GM10248 (cell line): ENCODE results near the gene ZNF384.

ENCODE experiments used
- CTCF ChIA-PET: fragments of 300-600 bp; sonication (Branson Sonifier 250); formaldehyde crosslinking; extraction: SDS; loops from one replicate; lab custom pipeline; 2021; ENCODE audit warnings: antibody characterized with exemption; lab: Yijun Ruan, JAX
- POLR2A ChIA-PET: fragments of 350-650 bp; sonication (Branson Sonifier 250); formaldehyde crosslinking; extraction: SDS; loops from one replicate; lab custom pipeline; 2020; ENCODE audit warnings: antibody characterized with exemption; lab: Yijun Ruan, JAX
- DNase-seq: peaks from one replicate; pipeline ENCODE4 v3.0.0; 2012; ENCODE audit errors: extremely low spot score
- TF ChIP-seq, protein P1 (sequence below): IDR thresholded peaks from 2 replicates; pipeline ENCODE4 v1.5.1; 2012; ENCODE audit warnings: mild to moderate bottlenecking, low read depth; ENCODE audit errors: extremely low read depth, missing control alignments, control extremely low read depth

The ZNF384 gene

DNA sequence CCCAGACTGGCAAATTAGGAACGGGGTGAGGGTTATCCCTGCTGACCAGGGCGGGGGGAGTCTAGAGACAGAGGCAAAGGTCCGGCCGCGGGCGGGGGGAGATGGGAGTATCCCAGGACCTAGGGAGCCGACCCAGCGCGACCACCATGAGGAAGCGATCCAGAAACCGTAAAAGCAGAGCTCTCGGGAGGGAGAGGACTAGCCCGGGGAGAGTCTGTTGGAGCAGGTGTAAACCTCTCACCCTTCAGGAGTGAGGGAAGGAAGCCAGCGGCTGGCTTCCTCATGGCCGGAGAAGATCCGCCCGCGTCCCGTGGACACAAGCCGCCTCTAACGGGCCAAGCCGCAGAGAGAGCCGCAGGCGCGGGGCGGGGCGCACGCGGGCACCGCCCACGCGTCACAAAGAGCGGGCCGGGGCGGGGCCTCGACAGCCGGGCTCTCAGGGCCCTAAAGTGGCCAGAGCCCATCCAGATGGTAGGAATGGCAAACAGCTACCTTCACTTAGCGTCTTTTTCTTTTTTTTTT lies 42.0 kb downstream of the ZNF384 start, which contains the start of gene ACRBP:
TSS of gene ACRBP (minus strand) at position 350 of the 522 bp plus-strand sequence. CDS start at position 284, 66 bp downstream.
- DNase-seq = peak; percentile 78
- CTCF ChIA-PET = interaction anchor here (1.2 to 3.7 kb wide), 3 partner anchors 10 to 32 kb away, joined by 3 to 19 read pairs (median 10); no protein-coding TSS in a partner anchor
- TF ChIP-seq, protein P1, sequence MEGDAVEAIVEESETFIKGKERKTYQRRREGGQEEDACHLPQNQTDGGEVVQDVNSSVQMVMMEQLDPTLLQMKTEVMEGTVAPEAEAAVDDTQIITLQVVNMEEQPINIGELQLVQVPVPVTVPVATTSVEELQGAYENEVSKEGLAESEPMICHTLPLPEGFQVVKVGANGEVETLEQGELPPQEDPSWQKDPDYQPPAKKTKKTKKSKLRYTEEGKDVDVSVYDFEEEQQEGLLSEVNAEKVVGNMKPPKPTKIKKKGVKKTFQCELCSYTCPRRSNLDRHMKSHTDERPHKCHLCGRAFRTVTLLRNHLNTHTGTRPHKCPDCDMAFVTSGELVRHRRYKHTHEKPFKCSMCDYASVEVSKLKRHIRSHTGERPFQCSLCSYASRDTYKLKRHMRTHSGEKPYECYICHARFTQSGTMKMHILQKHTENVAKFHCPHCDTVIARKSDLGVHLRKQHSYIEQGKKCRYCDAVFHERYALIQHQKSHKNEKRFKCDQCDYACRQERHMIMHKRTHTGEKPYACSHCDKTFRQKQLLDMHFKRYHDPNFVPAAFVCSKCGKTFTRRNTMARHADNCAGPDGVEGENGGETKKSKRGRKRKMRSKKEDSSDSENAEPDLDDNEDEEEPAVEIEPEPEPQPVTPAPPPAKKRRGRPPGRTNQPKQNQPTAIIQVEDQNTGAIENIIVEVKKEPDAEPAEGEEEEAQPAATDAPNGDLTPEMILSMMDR = no peak
- POLR2A ChIA-PET = no interaction called here

DNA sequence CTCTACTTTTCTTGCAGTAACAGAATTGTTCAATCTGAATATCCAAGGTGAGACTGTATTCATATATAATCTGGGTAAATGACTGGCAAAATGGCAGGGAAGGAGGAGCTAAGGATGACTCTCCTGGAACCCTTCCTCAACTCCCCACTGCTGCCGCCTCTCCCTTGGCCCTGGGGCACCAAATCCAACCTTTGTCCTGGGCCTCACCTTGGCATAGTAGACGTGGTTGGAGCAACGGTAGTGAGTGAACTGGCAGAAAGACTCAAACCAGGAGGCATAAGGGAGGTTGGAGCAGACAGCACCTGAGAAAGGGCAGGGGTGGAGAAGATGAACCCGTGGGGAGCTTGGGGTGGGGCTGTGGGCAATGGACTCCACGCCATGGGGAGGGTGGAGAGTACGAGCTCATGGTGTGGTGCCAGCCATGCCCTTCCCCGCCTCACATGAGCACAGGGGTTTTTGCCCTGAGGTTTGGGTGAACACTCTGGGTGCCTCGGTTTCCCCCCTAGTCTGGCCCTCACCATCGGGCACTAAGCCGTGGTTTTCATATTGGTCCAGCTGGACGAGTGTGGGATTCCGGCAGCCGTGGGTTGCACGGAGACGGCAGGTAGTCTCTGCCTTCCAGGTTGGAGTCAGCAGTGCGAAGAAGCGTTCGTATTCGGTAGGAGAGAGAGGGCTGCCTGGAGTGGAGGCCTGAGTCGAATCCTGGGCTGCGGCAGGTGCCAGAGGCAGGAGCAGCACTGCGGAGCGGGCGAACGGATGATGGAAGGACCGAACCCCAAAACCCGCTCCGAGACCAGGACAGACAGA lies 42.7 kb downstream of the ZNF384 start:
- no peak for DNase-seq
- POLR2A ChIA-PET = no interaction called here
- TF ChIP-seq, protein P1 = no peak
- CTCF ChIA-PET = interaction anchor here (1.2 to 3.7 kb wide), 3 partner anchors 11 to 32 kb away, joined by 3 to 19 read pairs (median 10); no protein-coding TSS in a partner anchor

DNA sequence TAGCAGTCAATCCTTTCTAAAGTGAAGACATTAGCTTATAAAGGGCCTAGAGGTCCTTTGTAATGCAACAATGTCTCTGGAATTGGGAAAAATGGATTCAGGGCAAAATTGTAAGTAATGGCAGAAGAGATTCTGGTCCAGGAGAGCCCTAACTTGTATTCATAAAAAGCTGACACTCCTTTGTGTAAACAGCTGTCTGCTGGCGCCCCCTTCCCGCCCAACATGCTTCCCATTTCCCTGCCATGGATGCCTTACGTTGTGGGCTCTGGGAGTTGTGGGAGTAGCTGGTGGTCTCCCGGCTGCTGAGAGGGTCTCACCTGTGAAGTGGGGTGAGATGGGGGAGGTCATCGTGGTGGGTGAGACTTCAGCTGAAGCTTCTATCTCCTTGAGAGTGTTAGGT lies 44.3 kb downstream of the ZNF384 start:
- CTCF ChIA-PET = interaction anchor here (0.9 to 3.7 kb wide), 21 partner anchors 8 to 207 kb away, joined by 3 to 19 read pairs (median 4); partner anchors contain the start of genes CDCA3, LPAR5, MLF2 and PTMS
- no peak for DNase-seq
- TF ChIP-seq, protein P1 = no peak
- POLR2A ChIA-PET = interaction anchor here (1.7 kb wide), 1 partner anchor 10 kb away, joined by 6 read pairs; the partner anchor contains the start of gene LPAR5

DNA sequence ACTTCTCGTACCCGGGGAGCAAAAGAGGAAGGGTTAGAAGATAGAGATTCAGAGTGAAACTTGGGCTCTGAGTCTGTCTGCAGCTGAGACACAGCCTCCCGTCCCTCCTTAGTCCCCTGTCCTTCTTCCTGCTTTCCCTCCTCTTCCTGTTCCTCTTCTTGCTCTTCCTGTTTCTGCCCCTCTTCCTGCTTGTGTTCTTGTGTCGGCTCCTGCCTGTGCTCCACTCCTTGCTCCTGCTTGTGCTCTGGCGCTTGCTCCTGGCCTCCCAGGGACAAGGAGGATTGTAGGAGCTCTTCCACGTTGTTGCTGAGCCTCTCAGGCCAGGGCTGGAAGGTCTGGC lies 44.9 kb downstream of the ZNF384 start:
- CTCF ChIA-PET = interaction anchor here (0.7 to 3.7 kb wide), 22 partner anchors 9 to 122 kb away, joined by 3 to 19 read pairs (median 4); partner anchors contain the start of genes LPAR5, MLF2 and PTMS
- POLR2A ChIA-PET = interaction anchor here (1.1 to 1.7 kb wide), 2 partner anchors 9 to 45 kb away, joined by 6 to 7 read pairs; partner anchors contain the start of genes LPAR5 and ZNF384
- DNase-seq = peak; percentile 61
- TF ChIP-seq, protein P1 = no peak

DNA sequence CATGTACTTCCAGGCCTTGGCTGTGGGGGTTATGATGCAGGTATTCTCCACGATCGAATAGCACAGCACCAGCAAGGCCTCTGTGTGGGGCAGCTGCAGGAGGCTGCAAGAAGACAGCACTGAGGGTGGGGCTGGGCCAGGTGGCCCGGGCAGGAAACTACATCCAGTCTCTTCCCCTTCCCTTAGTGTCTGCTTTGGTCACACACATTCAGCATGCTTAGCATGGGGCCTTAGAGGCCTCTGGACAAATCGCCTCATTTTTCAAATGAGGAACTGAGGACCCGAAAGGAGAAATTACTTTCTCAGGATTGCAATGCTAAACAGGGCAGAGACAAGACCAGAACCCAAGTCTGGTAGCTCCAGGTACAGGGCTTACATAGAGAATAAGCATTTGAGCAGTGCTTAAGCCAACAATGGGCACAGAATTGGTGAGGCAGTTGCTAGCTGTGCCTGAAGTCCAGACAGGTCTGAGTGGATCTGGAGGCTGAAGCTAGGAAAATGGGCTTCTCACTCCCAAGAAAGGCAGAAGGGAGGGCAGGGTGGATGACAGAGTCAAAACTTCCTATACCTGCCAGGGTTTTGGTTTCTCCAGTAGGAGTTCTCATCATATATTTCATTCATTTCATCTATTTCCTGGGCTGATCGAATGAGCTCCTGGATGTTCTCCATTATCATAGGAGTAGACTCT lies 45.5 kb downstream of the ZNF384 start:
- TF ChIP-seq, protein P1 = no peak
- no peak for DNase-seq
- ChIA-PET POLR2A (interaction anchor here (1.1 to 1.7 kb wide), 2 partner anchors 8 to 46 kb away, joined by 6 to 7 read pairs; partner anchors contain the start of genes LPAR5 and ZNF384), CTCF (interaction anchor here (0.7 to 3.7 kb wide), 19 partner anchors 8 to 123 kb away, joined by 3 to 19 read pairs (median 5); partner anchors contain the start of genes LPAR5, MLF2 and PTMS)

DNA sequence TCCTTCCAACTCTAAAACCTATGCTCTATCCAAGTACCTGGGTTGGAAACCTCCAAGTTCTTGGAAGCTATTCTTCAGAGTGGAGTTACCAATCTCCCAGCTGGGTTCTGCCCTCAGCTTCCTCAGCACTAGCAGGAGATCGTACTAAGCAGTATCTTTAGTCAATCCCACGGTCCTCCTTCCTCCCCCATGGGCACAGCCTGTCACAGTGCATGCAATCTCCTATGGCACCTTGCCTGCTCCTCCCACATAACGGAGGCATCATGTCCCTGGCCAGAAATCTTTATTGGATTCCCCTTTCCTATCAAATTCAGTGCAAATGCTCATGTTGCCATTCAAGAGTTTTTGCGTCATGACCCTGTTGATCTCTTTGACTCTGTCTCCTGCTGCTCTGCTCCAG lies 48.0 kb downstream of the ZNF384 start:
- POLR2A ChIA-PET = interaction anchor here (1.4 kb wide), 1 partner anchor 9 kb away, joined by 3 read pairs; no protein-coding TSS in a partner anchor
- CTCF ChIA-PET = interaction anchor here (1.0 to 1.4 kb wide), 3 partner anchors 20 to 103 kb away, joined by 3 read pairs; no protein-coding TSS in a partner anchor
- DNase-seq = no peak
- TF ChIP-seq, protein P1 = no peak
